ENCODE data around the gene ITPR1. TPM values are rescaled to one million over a fixed set of nuclear protein-coding genes. Genes with fewer than 3 reads are reported as not detected.

ITPR1 gene
- total RNA-seq, 4 donors from 2014 or later, result 15.3 to 50.2 (median 28.7) TPM

GRCh38 chr3:4763604-4764247, 270.6 kb downstream of the ITPR1 start:
- no peak overlapping the region for H3K27ac ChIP-seq
- WGBS, 2 donors (ENCODE audit: low coverage in 1 of 2), result 97 to 98% methylated on average over 17 to 21 of the region's 21 CpGs
- no peak for DNase-seq
- H3K4me1 ChIP-seq, result peaks cover 3 to 9% (median 8%) of the 10 kb centered on the region in 4 donors
- TF ChIP-seq POLR2AphosphoS5 (IDR thresholded peaks at IDR 0.05) (no peak), EP300 (IDR thresholded peaks at IDR 0.05; ENCODE audit: low read depth) (no peak), CTCF (IDR thresholded peaks at IDR 0.05) (no peak), POLR2A (IDR thresholded peaks at IDR 0.05) (no peak)
- no peak overlapping the region for H3K4me3 ChIP-seq
- intact Hi-C loops (cut with DNase I; ENCODE audit: low total_unique reads), result loop anchor here (2.0 kb wide), 1 partner anchor 37 kb away; no protein-coding TSS in a partner anchor
- in situ Hi-C loops (cut with MboI; ENCODE audit: low pct_ligation_motif_present in 1 of 4, low pct_unique_long_range_greater_than_20kb in 1 of 4, low sequenced_read_pairs in 3 of 4), result no loop called here
- H3K36me3 ChIP-seq, result no peaks in the 10 kb centered on the region
- no peaks in the 10 kb centered on the region for H3K27me3 ChIP-seq
- H3K9me3 ChIP-seq, result no peaks in the 10 kb centered on the region

- in situ Hi-C loops (cut with MboI; ENCODE audit: low pct_ligation_motif_present in 1 of 4, low pct_unique_long_range_greater_than_20kb in 1 of 4, low sequenced_read_pairs in 3 of 4), result no loop called here
- Histone ChIP-seq H3K36me3 (no peaks in the 10 kb centered on the region), H3K9me3 (no peaks in the 10 kb centered on the region), H3K4me3 (no peak overlapping the region), H3K27me3 (no peaks in the 10 kb centered on the region), H3K4me1 (no peaks in the 10 kb centered on the region), H3K27ac (no peak overlapping the region)
- WGBS, 2 donors (ENCODE audit: low coverage in 1 of 2), result 92 to 96% methylated on average over 3 of the region's 3 CpGs
- intact Hi-C loops (cut with DNase I; ENCODE audit: low total_unique reads), result no loop called here
- DNase-seq, result no peak
- TF ChIP-seq CTCF (IDR thresholded peaks at IDR 0.05) (no peak), POLR2AphosphoS5 (IDR thresholded peaks at IDR 0.05) (no peak), EP300 (IDR thresholded peaks at IDR 0.05; ENCODE audit: low read depth) (no peak), POLR2A (IDR thresholded peaks at IDR 0.05) (no peak)
These were observed 272.1 kb downstream of the ITPR1 start for GRCh38 chr3:4765212-4765611.

GRCh38 chr3:4766263-4766662, 273.1 kb downstream of the ITPR1 start:
- Histone ChIP-seq H3K27ac (no peak overlapping the region), H3K27me3 (no peaks in the 10 kb centered on the region), H3K4me3 (no peak overlapping the region), H3K9me3 (no peaks in the 10 kb centered on the region), H3K36me3 (no peaks in the 10 kb centered on the region), H3K4me1 (peaks cover 4 to 9% (median 6%) of the 10 kb centered on the region in 4 donors)
- intact Hi-C loops (cut with DNase I; ENCODE audit: low total_unique reads), result no loop called here
- WGBS, 2 donors (ENCODE audit: low coverage in 1 of 2), result 90 to 97% methylated on average over 2 to 4 of the region's 4 CpGs
- in situ Hi-C loops (cut with MboI; ENCODE audit: low pct_ligation_motif_present in 1 of 4, low pct_unique_long_range_greater_than_20kb in 1 of 4, low sequenced_read_pairs in 3 of 4), result no loop called here
- TF ChIP-seq POLR2A (IDR thresholded peaks at IDR 0.05) (no peak), POLR2AphosphoS5 (IDR thresholded peaks at IDR 0.05) (no peak), CTCF (IDR thresholded peaks at IDR 0.05) (no peak), EP300 (IDR thresholded peaks at IDR 0.05; ENCODE audit: low read depth) (no peak)
- DNase-seq, result no peak

- Histone ChIP-seq H3K27me3 (no peaks in the 10 kb centered on the region), H3K4me1 (peaks cover 11 to 15% (median 12%) of the 10 kb centered on the region in 4 donors), H3K27ac (no peak overlapping the region), H3K9me3 (no peaks in the 10 kb centered on the region), H3K36me3 (no peaks in the 10 kb centered on the region), H3K4me3 (no peak overlapping the region)
- DNase-seq, result no peak
- intact Hi-C loops (cut with DNase I; ENCODE audit: low total_unique reads), result loop anchor here (1.0 kb wide), 1 partner anchor 44 kb away; no protein-coding TSS in a partner anchor
- TF ChIP-seq POLR2AphosphoS5 (IDR thresholded peaks at IDR 0.05), result no peak
- TF ChIP-seq POLR2A (IDR thresholded peaks at IDR 0.05), result no peak
- no peak for TF ChIP-seq CTCF (IDR thresholded peaks at IDR 0.05)
- no peak for TF ChIP-seq EP300 (IDR thresholded peaks at IDR 0.05; ENCODE audit: low read depth)
- 62 to 82% methylated on average over 3 to 6 of the region's 6 CpGs for WGBS, 2 donors (ENCODE audit: low coverage in 1 of 2)
- in situ Hi-C loops (cut with MboI; ENCODE audit: low pct_ligation_motif_present in 1 of 4, low pct_unique_long_range_greater_than_20kb in 1 of 4, low sequenced_read_pairs in 3 of 4), result no loop called here
These were observed 273.8 kb downstream of the ITPR1 start for GRCh38 chr3:4766716-4767499.
